ENCODE results near the gene SEC23A.

GRCh38 chr14:39028620-39029019 lies 74.4 kb downstream of the SEC23A start:
- TF ChIP-seq CTCF (IDR thresholded peaks at IDR 0.05), result no peak
- no peak for TF ChIP-seq POLR2A (IDR thresholded peaks at IDR 0.05)

Measured in heart left ventricle (tissue), 13 donors.